Adrenal gland (tissue), 5 donors: Measurements from ENCODE around the gene SLC28A1.

Source experiments
- CTCF ChIP-seq, 6 experiments: fragments of 450-650 bp in 4 of 6; fragments of 200-600 bp in 2 of 6; sonication (generic) in 1 of 6; IDR thresholded peaks; 1 replicate in 5 of 6; 2 replicates in 1 of 6; pipeline versions ENCODE4 v1.5.1 to v1.8.0; 2016 to 2021; ENCODE audit warnings: antibody characterized with exemption in 6 of 6, mild to moderate bottlenecking in 2 of 6, moderate library complexity in 1 of 6
- POLR2A ChIP-seq, 2 donors: fragments of 450-650 bp; IDR thresholded peaks; one replicate each; pipeline ENCODE4 v1.6.1; 2017; ENCODE audit warnings: antibody characterized with exemption in 2 of 2, mild to moderate bottlenecking in 2 of 2, moderate library complexity in 1 of 2
- donor health status: DM: no; HTN: no; CAD: no.

GRCh38 chr15:84953136-84953535 is 68.7 kb downstream of the SLC28A1 start:
- TF ChIP-seq CTCF (IDR thresholded peaks at IDR 0.05) (no peak), POLR2A (IDR thresholded peaks at IDR 0.05) (no peak)
